Caki2 (cell line): Measurements from ENCODE around the gene CABYR. TPM values are rescaled to one million over a fixed set of nuclear protein-coding genes. Genes with fewer than 3 reads are reported as not detected.

Experiments
- DNase-seq: peaks from one replicate; pipeline ENCODE4 v3.0.0-alpha.2; 2015; ENCODE audit warnings: low read depth
- in situ Hi-C: cut with HindIII; loops from 2 replicates; pipeline ENCODE4 v1.10.0; 2016; ENCODE audit warnings: low sequenced_read_pairs, low pct_unique_long_range_greater_than_20kb, mixed read lengths
- total RNA-seq: library from RNA; depleted of rRNA; stranded (reverse); fragments of >200 nt; shearing (Covaris generic); gene quantifications from 2 replicates; pipeline ENCODE4 v1.2.3, GENCODE V29; 2014; ENCODE audit warnings: low replicate concordance; rRNA removed

The CABYR gene, protein sequence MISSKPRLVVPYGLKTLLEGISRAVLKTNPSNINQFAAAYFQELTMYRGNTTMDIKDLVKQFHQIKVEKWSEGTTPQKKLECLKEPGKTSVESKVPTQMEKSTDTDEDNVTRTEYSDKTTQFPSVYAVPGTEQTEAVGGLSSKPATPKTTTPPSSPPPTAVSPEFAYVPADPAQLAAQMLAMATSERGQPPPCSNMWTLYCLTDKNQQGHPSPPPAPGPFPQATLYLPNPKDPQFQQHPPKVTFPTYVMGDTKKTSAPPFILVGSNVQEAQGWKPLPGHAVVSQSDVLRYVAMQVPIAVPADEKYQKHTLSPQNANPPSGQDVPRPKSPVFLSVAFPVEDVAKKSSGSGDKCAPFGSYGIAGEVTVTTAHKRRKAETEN
- 12.3 and 39.6 TPM in 2 replicates for total RNA-seq

DNA sequence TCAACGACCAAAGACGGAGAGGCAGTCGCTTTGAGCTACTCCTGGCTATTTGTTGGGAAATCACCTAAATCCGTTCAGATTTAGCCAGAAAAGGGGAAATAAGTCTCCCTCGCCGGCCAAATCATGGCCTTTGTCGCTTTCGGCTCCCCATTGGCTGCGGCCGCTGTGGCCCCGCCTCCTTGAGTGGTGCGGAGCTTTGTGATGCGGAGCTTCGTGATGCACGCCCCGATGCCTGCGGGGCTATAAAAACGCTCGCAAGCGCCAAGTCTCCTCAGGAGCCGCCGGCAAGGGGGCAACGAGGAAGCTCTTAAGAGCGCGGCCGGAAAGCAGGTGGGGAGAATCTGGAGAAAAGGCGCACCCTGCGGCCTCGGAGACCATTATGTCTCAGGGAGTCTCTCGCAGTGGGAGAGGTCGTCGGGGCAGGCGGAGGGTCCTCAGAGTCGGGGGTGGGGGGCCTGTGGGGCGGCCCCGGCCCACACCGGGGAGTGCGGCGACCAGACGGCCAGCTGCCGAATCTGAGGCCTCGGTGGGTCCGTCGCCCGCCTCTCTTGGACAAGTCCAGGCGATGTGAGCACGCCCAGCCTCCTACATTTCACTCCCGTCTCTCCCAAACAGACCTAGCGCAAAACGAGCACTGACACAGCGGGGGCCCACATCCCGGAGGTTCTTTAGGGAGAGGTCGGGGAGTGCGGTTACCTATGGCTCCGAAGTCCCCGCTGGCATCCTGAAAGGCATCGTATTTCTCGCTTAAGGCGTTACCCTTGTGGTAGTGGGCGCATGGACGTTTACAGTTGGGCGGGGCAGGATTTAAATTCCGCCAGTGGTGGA lies at the start of gene CABYR:
TSS of gene CABYR (plus strand) at position 274 of the 828 bp plus-strand sequence. CDS start 4,053 bp downstream, outside the sequence.
- in situ Hi-C loops: no loop called here
- peak; percentile 80 for DNase-seq

DNA sequence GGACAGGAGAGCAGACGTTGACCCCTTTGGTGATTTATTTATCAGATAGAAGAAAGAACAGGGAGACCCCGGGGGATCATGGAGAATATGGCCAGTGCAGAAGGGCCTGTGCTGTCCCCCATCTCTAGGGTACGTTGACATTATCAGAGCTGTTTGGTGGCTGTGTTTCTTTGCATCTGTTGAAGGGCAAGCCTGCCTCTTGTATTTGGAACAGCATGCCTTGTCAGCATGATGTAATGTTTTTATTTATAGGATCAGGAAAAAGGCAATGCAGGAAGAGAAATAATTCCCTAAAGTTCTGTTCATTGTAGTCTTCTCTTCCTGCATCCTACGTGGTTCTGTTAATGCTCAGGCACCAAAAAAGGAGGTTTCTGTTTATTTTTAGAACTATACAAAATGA lies 49.8 kb upstream of the CABYR start:
- in situ Hi-C loops: no loop called here
- DNase-seq: no peak

DNA sequence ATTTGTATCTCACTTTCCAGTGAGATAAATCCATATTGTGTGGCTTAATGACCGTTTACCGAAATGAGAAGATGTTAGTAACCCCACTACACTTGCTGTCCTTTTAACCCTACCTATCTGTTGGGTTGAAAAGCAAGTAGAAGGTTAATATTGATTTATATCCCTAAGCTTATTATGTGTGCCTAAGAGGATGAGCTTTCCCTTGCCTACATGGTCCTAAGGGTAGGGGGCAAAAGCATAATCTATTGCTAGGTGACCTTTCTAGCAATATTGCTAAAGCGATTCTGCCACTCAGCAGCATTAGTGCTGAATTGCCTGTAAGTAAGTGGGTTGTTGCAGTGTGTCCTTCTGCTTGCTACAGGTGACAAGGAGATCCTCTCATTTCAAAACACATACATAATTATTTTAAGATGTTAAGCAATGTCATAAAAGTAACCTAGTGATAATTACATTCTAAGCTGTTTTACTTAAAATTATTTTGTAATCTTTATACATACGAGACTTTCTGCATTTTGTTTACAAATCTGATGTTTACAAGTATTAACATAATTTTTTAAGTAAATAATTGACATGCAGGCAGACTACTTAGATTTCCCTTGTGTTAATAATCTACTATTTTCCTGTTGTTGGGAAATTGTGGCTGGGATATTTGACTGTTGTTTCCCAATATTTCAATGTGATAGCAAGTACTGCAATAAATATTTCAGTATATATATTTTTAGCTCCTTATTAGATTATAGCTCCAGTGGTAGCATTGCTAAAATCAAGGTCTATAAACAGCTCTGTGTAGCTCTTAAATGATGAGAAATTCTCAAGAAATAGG lies 49.1 kb upstream of the CABYR start:
- in situ Hi-C loops: no loop called here
- DNase-seq: no peak

DNA sequence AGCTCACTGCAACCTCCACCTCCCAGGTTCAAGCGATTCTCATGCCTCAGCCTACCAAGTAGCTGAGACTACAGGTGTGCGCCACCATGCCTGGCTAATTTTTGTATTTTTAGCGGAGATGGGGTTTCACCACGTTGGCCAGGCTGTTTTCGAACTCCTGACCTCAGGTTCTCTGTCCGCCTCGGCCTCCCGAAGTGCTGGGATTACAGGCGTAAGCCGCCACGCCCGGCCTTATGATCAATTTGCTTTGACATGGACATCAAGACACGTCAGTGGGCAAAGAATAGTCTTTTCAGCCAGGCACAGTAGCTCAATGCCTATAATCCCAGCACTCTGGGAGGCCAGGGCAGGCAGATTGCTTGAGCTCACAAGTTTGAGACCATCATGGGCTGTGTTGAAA lies 48.0 kb upstream of the CABYR start:
- in situ Hi-C loops: no loop called here
- DNase-seq: no peak

DNA sequence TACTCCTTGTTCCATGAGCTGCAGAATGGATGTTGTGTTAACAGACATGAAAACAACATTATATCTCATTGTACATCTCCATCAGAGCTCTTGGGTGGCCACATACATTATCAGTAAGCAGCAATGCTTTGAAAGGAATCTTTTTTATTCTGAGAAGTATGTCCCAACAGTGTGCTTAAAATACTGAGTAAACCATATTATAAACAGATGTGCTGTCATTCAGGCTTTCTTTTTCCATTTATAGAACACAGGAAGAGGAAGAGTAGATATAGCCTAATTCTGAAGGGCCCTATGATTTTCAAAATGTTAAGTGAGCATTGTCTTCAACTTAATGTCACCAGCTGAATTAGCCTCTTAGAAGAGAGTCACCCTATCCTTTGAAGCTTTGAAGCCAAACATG lies 44.3 kb upstream of the CABYR start:
- DNase-seq: no peak
- in situ Hi-C loops: no loop called here

DNA sequence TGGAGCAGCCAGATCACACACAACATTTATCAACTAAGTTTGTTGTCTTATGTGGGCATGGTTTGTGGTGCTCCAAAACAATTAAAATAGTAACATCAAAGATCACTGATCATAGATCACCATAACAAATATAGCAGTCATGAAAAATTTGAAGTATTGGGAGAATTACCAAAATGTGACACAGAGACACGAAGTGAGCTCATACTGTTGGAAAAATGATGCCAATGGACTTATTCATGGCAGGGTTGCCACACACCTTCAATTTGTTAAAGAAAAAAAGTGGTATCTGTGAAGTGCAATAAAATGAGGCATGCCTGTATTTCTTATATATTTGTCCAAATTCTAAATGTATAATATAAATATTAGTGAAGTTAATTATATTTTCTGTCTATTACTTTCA lies 42.9 kb upstream of the CABYR start:
- no peak for DNase-seq
- in situ Hi-C loops: no loop called here

DNA sequence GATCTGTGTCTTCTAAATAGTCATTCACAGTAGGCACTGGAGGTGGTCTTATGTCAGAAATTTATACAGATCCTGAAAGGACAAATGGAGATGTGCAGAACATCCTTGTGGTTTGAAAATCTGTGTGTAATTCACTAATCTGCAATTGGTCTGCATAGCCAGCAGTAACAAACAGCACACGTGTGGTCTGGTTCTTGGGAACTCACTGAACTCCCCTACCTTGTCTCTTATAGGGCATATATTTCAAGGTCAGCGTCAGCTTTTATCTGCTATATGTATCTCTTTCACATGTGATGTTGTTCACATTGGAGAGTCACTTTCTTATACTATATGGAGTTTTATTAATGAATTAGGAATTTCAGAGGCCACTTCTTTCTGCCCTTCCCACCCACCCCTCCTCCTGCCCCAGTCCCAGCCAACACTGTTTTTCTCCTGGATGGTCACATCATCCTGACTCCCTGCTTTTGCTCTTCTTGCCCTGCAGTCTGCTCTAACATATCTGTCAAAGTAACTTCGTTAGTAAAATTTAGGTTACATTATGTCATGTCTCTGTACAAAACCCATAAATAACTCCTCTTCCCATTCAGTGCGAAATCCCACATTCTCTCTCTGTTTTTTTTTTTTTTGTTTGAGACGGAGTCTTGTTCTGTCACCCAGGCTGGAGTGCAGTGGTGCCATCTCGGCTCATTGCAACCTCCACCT lies 35.4 kb upstream of the CABYR start:
- no peak for DNase-seq
- in situ Hi-C loops: no loop called here

DNA sequence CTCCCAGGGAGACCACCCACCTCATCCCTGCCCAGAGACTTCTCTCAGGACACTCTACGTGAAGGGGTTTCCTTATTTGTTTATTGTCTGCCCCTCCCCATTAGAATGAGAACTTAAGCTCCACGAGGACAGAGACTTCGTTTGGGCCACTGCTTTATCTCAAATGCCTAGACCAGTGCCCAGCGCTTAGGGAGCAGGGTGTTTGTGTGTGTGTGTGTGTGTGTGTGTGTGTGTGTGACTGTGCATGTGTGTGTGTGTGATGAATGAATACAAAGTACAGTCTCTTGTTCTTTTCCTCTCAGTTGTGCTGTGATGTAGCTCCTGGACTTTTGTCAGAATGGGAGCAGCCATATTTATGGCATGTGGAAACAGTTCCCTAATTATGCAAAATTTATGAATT lies 34.4 kb upstream of the CABYR start:
- no peak for DNase-seq
- in situ Hi-C loops: no loop called here

DNA sequence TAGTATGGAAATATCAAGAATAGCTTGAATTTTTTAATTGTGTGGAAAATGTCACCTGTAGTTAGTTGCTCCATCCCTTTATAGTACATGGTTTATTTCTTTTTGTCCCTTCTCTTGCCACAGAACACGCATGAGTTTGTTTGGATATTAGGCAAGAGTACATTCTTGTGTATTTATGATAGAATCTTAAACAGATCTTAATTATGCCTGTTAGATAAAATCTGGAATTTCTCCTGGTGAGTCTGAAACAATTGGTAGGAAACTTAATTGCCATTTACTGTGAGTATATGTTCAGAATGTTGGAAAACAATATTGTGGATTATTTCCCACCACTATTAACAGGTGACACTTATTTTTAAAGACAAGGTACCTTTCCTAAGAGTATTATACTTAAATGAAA lies 30.2 kb upstream of the CABYR start:
- in situ Hi-C loops: no loop called here
- no peak for DNase-seq

DNA sequence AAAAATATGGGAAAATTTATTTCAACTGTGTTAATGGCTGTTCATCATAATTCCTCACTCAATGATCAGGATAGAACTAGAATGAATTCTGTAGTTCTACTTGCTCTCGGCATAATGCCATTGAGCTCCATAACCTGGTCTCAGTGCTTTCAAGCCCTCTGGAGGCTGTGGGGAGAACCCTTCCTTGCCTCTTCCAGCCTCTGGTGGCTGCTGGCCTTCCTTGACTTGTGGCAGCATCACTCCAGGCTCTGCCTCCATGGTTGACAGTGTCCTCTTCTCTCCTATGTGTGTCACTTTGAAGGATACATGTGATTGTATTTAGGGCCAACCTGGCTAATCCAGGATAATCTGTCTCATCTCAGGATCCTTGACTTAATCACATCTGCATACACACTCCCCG lies 26.9 kb upstream of the CABYR start:
- DNase-seq: no peak
- in situ Hi-C loops: no loop called here

DNA sequence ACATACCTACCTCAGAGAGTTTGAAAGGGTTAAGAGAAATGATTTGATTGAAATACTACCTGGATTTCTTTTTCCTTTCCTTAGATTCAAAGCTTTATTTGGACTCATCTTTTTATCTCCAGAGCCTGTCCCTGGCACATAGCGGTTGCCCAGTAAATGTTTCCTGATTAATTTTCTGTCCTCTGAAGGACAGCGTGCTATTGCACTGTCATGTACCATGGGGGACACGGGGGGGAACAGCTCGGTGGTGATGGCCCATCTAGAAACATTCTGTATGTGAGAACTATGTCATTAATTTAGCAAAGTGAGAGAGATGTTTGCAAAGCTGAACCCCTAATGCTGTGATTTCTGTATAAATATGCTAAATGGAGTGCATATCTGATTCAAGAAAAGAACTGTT lies 26.4 kb upstream of the CABYR start:
- in situ Hi-C loops: no loop called here
- no peak for DNase-seq

DNA sequence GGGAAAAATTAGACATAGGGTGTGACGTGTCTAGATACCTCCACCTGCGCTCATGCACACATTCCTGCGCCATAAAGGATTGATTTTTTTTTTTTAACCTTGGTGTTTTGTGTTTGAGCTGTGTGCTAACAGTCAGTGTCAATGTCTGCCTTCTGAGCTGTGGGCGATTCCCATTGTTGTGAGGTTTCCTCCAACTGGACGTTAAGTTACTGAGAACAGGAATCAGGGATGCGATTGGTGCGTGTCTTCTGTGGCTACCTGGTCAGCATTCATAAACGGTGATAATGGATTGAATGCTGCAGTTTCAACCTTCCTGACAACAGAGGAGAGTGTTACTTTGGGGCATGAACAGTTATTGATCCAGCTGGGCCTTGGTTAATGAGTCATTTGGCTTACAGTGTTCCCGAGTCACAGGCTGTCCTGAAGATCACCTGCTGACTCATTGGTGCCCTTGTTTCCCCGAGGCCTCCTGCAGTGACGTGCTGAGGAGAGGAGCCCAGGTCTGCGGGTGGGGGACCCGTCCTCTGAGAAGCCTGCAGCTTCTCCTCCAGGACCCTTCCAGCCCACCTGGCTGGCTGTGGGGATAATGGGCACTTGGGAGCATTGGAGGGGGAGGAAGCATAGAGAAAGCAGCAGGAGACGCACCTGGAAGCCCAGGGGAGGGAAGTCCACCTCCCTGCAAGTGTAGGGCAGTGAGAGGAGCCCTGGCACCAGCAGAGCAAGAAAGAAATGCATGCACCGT lies 25.8 kb upstream of the CABYR start:
- DNase-seq: peak; percentile 50
- in situ Hi-C loops: no loop called here

DNA sequence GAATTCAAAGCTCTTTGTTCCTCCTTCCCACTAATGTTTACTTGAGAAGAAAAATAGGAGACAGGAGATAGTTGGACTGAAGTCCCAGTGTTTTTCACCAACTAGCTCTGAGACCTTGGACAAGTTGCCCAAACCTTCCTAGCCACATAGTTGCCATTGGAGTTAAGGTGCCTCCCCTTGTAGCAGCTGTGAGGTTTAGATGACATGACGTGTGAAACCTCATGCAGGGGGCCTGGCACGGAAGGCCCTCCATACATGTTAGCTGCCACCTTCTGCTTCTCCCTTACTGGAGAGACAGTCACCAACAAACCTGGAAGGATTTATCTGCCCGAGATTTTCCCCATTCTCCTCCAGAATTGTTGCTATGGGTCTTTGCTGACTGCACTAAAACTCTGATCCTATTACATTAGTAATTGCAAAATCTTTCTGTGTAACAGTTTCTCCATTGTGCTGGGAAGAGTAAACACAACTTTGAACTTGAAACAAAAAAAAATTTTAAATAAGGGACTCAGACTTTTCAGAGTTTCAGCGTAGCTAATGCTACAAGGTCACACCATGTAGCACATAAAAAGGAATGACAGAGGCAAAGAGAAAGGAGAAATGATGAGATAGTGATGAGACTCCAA lies 23.8 kb upstream of the CABYR start:
- no peak for DNase-seq
- in situ Hi-C loops: no loop called here

DNA sequence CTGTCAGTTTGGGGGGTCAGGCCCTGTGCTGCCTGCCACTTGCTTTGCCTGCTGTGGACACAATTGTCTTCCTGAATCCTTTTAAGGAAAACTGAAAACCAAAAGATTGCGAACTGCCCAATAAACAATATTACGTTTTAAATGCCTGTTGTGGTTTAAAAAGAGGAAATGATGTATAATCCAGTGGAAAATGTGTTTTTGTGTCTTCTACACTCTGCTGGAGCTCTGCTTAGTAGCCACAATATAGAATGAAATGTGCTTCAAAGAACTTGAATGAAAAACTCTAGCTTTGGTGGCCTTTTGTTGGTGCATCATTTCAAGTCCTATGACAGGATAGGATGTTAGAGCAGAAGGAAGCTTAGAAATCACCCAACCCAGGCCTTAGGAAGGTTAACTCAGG lies 23.2 kb upstream of the CABYR start:
- in situ Hi-C loops: no loop called here

DNA sequence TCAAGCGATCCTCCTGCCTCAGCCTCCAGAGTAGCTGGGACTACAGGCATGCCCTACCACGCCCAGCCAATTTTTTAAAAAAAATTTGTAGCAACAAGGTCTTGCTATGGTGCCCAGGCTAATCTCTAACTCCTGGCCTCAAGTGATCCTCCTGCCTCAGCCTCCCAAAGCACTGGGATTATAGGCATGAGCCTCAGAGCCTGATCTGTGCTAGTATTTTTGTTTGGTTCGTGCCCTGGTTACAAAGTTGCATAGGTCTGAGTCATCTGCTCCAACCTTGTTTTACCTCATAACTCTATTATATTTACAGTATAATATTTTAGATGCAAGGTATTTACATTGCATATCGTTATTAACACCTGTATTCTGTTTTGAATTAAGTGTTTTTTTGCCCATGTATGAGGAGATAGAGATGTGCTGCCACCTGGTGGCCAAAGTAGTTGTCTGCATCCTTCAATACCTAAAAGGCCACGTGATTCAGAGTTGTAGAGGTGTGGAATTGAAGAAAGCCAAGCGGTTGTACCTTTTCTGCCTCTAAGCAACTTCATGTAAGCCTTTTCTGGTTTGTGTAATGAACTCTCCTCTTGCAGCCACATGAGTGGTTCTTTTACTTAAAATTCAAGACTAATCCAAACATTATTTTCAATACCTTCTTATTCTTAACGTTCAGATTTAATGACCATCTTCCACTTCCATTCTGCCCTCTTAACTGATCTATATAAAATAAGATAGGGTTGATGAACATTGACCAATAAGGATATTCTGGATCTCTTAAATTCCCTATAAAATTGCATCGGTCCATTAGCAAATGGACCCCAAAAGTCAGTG lies 19.9 kb upstream of the CABYR start:
- DNase-seq: peak; percentile 38
- in situ Hi-C loops: no loop called here

More for the DNA sequence above, 23.2 kb upstream of the CABYR start:
- no peak for DNase-seq

DNA sequence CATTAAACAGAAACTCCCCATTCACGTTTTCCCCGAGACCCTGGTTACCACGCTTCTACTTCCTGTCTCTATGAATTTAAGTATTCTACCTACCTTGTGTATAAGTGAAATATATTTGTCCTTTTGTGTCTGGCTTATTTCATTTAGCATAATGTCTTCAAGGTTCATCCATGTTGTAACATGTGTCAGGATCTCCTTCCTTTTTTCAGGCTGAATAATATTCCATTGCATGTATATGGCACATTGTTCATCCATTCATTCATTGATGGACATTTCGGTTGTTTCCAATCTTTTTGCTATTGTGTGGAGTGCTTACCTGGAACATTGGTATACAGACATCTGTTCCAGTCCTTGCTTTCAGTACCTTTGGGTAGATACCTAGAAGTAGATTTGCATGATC lies 18.2 kb upstream of the CABYR start:
- no peak for DNase-seq
- in situ Hi-C loops: no loop called here
